Naive thymus-derived CD8-positive, alpha-beta T cell (primary cell): ENCODE measurements around the gene GRK4. TPM values are rescaled to one million over a fixed set of nuclear protein-coding genes. Genes with fewer than 3 reads are reported as not detected.

Source experiments
- ATAC-seq, 2 donors: fragments of 150-1000 bp; cut with Tn5 transposase in 1 of 2; sonication (Bioruptor Pico), chemical (Tn5 transposase) in 1 of 2; 1 replicate in 1 of 2; 2 replicates in 1 of 2; pipeline ENCODE4 v1.10.0; 2021; ENCODE audit warnings: mild to moderate bottlenecking in 2 of 2, moderate library complexity in 2 of 2
- POLR2A ChIA-PET: fragments of 350-600 bp; sonication (Branson Sonifier 250); formaldehyde crosslinking; loops from one replicate; lab custom pipeline; 2021; ENCODE audit warnings: antibody characterized with exemption; lab: Charles Lee
- DNase-seq, 10 donors: peaks; one replicate each; pipeline versions ENCODE4 v3.0.0 to v3.0.0-alpha.2; 2020 to 2022
- H3K27ac Mint-ChIP-seq, 10 donors: one replicate each; pipeline ENCODE4 v1.8.0; 2020 to 2022; ENCODE audit warnings: mild to moderate bottlenecking in 10 of 10, mixed read lengths in 10 of 10, moderate library complexity in 4 of 10, inconsistent platforms in 1 of 10
- H3K27me3 Mint-ChIP-seq, 5 donors: one replicate each; pipeline ENCODE4 v1.8.0; 2021 to 2022; ENCODE audit warnings: mixed read lengths in 5 of 5
- H3K36me3 Mint-ChIP-seq, 3 donors: one replicate each; pipeline ENCODE4 v1.8.0; 2020 to 2022; ENCODE audit warnings: mixed read lengths in 3 of 3, mild to moderate bottlenecking in 2 of 3, inconsistent platforms in 1 of 3
- H3K4me1 Mint-ChIP-seq, 4 donors: one replicate each; pipeline ENCODE4 v1.8.0; 2021 to 2022; ENCODE audit warnings: mixed read lengths in 4 of 4
- H3K4me3 Mint-ChIP-seq, 10 donors: one replicate each; pipeline ENCODE4 v1.8.0; 2020 to 2022; ENCODE audit warnings: mild to moderate bottlenecking in 10 of 10, mixed read lengths in 10 of 10, moderate library complexity in 6 of 10, inconsistent platforms in 1 of 10
- H3K9me3 Mint-ChIP-seq, 9 donors: one replicate each; pipeline ENCODE4 v1.8.0; 2020 to 2022; ENCODE audit warnings: mixed read lengths in 9 of 9, mild to moderate bottlenecking in 3 of 9, inconsistent platforms in 1 of 9, moderate library complexity in 1 of 9
- polyA plus RNA-seq, 3 donors: library from polyadenylated mRNA; unstranded; fragments of 300-500 nt; fragmentation: Illumina TruSeq; gene quantifications; one replicate each; pipeline ENCODE4 v1.2.3, GENCODE V29; 2021
- total RNA-seq, 8 experiments: library from RNA in 2 of 8; stranded (reverse) in 2 of 8; gene quantifications; one replicate each; pipeline ENCODE4 v1.2.3 and lab custom pipeline; 2021 to 2026

GRK4 gene
- total and polyA plus RNA-seq, 5 experiments from 2014 or later: 0.87 to 6.0 (median 1.5) TPM

DNA sequence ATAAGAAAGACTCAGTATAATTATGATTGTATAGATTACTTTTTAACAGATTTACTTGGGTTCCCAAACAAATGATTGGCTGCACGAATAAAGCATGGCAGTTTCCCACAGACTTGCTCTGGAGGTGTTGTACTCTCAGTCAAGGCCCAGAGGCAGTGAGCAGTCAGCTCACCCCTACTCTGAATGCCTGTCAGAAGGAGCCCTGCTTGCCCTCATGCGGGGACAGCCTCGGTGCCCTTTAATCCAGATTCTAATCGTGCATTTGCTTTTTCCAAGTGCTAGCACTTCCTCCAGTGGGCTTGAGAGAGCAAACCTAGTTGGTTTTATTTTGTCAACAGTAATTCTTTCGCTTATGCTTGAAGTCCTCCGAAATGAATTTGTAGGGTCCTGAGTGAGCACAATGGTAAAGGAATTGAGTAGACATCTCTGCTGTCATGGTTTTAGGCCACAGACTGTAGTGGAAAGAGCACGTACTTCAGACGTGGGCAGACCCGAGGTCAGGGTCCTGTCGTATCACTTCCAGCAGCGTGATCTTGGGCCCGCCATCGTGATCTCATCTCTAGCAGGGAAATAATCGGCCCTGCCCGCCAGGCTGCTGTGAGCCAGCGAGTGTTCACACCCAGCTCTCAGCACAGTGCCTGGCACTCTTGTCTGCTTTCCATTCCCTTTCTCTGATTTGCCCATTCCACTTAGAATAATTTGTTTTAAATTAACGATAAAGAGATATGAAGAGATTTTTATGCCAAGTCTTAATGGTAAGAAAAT lies 48.3 kb downstream of the GRK4 start:
- Mint-ChIP-seq H3K9me3 (no peaks in the 10 kb centered on the region), H3K36me3 (no peaks in the 10 kb centered on the region), H3K4me1 (no peaks in the 10 kb centered on the region), H3K4me3 (no peak overlapping the region), H3K27ac (no peak overlapping the region), H3K27me3 (peaks cover 0 to 2% (median 0%) of the 10 kb centered on the region in 5 donors)
- POLR2A ChIA-PET: no interaction called here
- DNase-seq: no peak
- ATAC-seq: no peak

DNA sequence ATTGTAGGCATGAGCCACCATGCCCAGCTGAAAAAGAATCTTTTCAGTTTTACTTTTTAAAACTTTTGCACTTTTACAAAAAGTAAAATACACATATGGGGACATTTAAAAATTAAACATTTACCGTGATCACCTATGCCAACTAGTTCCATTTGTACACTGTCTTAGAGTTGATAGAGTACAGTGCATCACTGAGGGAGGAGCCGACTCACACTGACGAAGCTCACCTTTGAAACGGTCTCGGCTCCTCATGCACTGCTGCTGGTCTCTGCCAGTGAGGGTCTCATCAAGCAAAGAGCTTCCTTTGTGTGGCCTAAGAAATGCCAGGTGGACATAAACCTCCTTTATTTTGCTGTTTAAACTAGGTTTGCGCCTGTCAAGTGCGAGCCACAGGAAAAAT lies 50.0 kb downstream of the GRK4 start:
- Mint-ChIP-seq H3K4me1 (no peaks in the 10 kb centered on the region), H3K36me3 (no peaks in the 10 kb centered on the region), H3K9me3 (no peaks in the 10 kb centered on the region), H3K27me3 (peaks cover 0 to 2% (median 0%) of the 10 kb centered on the region in 5 donors), H3K27ac (no peak overlapping the region), H3K4me3 (no peak overlapping the region)
- no peak for DNase-seq
- ATAC-seq: no peak
- POLR2A ChIA-PET: no interaction called here

GRCh38 chr4:3013839-3014350 lies 50.5 kb downstream of the GRK4 start:
- ATAC-seq: no peak
- peak overlapping the region in 1 of 10 donors; percentile 78 for H3K27ac Mint-ChIP-seq
- no peak for DNase-seq
- peaks cover 0 to 2% (median 0%) of the 10 kb centered on the region in 5 donors for H3K27me3 Mint-ChIP-seq
- H3K9me3 Mint-ChIP-seq: no peaks in the 10 kb centered on the region
- no peak overlapping the region for H3K4me3 Mint-ChIP-seq
- POLR2A ChIA-PET: no interaction called here
- no peaks in the 10 kb centered on the region for H3K4me1 Mint-ChIP-seq
- H3K36me3 Mint-ChIP-seq: no peaks in the 10 kb centered on the region

- ATAC-seq: no peak
- peaks cover 0 to 4% (median 0%) of the 10 kb centered on the region in 4 donors for H3K4me1 Mint-ChIP-seq
- no peaks in the 10 kb centered on the region for H3K9me3 Mint-ChIP-seq
- POLR2A ChIA-PET: no interaction called here
- H3K36me3 Mint-ChIP-seq: no peaks in the 10 kb centered on the region
- DNase-seq: peak in 1 of 10 donors; percentile 54
- no peak overlapping the region for H3K4me3 Mint-ChIP-seq
- H3K27me3 Mint-ChIP-seq: peaks cover 0 to 2% (median 0%) of the 10 kb centered on the region in 5 donors
- peak overlapping the region in 1 of 10 donors; percentile 20 for H3K27ac Mint-ChIP-seq
Observed at GRCh38 chr4:3016961-3017360, 53.6 kb downstream of the GRK4 start.

DNA sequence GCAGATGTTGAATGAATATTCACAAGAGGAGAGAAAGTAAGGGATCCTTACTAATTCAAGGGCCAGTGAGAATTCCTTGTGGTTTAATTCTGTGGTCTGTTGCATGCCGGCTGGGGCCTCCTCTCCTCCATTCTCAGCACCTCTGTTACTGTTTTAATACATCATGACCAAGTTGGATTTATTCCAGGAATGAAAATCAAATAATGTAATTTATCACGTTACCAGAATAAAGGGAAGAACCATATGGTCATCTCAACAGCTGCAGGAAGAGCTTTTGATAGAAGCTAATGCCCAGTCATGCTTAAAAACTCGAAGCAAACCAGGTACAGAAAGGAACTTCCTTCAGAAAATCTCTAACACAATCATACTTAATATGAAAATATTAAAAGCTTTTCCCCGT lies 54.1 kb downstream of the GRK4 start:
- H3K27ac Mint-ChIP-seq: no peak overlapping the region
- H3K27me3 Mint-ChIP-seq: peaks cover 0 to 2% (median 0%) of the 10 kb centered on the region in 5 donors
- DNase-seq (no peak), ATAC-seq (no peak)
- H3K36me3 Mint-ChIP-seq: no peaks in the 10 kb centered on the region
- POLR2A ChIA-PET: no interaction called here
- no peak overlapping the region for H3K4me3 Mint-ChIP-seq
- peaks cover 0 to under 1% (median 0%) of the 10 kb centered on the region in 9 donors for H3K9me3 Mint-ChIP-seq
- peaks cover 0 to 4% (median 0%) of the 10 kb centered on the region in 4 donors for H3K4me1 Mint-ChIP-seq

GRCh38 chr4:3019145-3019846 lies 55.9 kb downstream of the GRK4 start:
- H3K36me3 Mint-ChIP-seq: peaks cover 0 to 8% (median 0%) of the 10 kb centered on the region in 3 donors
- peaks cover 0 to 13% (median 4%) of the 10 kb centered on the region in 9 donors for H3K9me3 Mint-ChIP-seq
- POLR2A ChIA-PET: no interaction called here
- H3K27me3 Mint-ChIP-seq: peaks cover 0 to 6% (median 2%) of the 10 kb centered on the region in 5 donors
- no peak overlapping the region for H3K27ac Mint-ChIP-seq
- DNase-seq (peak in 1 of 10 donors; percentile 13), ATAC-seq (no peak)
- no peak overlapping the region for H3K4me3 Mint-ChIP-seq
- H3K4me1 Mint-ChIP-seq: peaks cover 0 to 4% (median 0%) of the 10 kb centered on the region in 4 donors

DNA sequence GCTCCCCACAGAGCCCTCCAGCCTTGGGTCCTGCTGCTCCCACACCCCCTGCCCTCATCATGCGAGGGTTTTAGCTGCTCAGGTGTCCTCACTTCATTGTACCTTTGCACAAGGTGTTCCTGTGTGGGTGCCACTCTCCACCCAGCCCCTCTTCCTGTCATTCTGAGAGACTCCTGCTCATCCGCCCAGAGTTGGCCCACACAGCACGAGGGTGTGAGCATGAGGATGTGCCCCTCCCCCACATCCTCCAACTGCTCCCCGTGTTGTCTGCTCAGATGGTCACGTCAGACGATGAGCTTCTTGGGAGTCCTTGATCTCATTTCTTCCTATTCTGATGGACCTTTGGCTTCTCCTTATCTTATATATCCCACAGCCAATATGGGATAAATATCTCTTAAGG lies 57.8 kb downstream of the GRK4 start:
- H3K4me1 Mint-ChIP-seq: peaks cover 0 to 4% (median 0%) of the 10 kb centered on the region in 4 donors
- ATAC-seq: no peak
- peak in 1 of 10 donors; percentile 45 for DNase-seq
- POLR2A ChIA-PET: no interaction called here
- H3K9me3 Mint-ChIP-seq: peaks cover 0 to 13% (median 4%) of the 10 kb centered on the region in 9 donors
- peaks cover 0 to 8% (median 0%) of the 10 kb centered on the region in 3 donors for H3K36me3 Mint-ChIP-seq
- H3K27ac Mint-ChIP-seq: no peak overlapping the region
- H3K4me3 Mint-ChIP-seq: no peak overlapping the region
- peaks cover 0 to 6% (median 0%) of the 10 kb centered on the region in 5 donors for H3K27me3 Mint-ChIP-seq

DNA sequence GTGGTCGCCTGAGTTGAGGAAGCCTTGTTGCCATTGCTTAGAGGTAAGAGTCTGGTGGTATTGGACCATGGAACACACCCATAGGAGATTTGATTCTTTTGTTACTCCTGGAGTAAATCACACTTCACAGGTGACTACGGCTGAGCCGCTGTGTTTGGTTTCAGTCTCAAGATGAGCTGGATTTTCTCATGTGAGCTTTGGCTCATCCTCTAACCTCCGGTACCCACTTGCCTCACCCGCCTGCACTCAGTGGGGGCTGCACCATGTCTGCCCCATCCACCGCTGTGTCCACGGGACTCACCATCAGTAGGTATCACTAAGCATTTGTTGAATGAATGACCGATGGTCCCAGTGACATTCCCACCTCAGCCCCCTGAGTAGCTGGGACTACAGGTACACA lies 58.3 kb downstream of the GRK4 start:
- POLR2A ChIA-PET: no interaction called here
- H3K27me3 Mint-ChIP-seq: peaks cover 0 to 6% (median 0%) of the 10 kb centered on the region in 5 donors
- peaks cover 0 to 8% (median 0%) of the 10 kb centered on the region in 3 donors for H3K36me3 Mint-ChIP-seq
- ATAC-seq (no peak), DNase-seq (peak in 1 of 10 donors; percentile 26)
- H3K9me3 Mint-ChIP-seq: peaks cover 0 to 13% (median 4%) of the 10 kb centered on the region in 9 donors
- H3K27ac Mint-ChIP-seq: no peak overlapping the region
- H3K4me3 Mint-ChIP-seq: no peak overlapping the region
- peaks cover 0 to 4% (median 0%) of the 10 kb centered on the region in 4 donors for H3K4me1 Mint-ChIP-seq

- DNase-seq: no peak
- Mint-ChIP-seq H3K9me3 (peaks cover 0 to 13% (median 4%) of the 10 kb centered on the region in 9 donors), H3K27me3 (peaks cover 0 to 6% (median 0%) of the 10 kb centered on the region in 5 donors), H3K4me1 (peaks cover 0 to 4% (median 0%) of the 10 kb centered on the region in 4 donors), H3K36me3 (peaks cover 0 to 8% (median 0%) of the 10 kb centered on the region in 3 donors), H3K4me3 (no peak overlapping the region), H3K27ac (no peak overlapping the region)
- POLR2A ChIA-PET: no interaction called here
- ATAC-seq: no peak
Observed at GRCh38 chr4:3022112-3022511, 58.7 kb downstream of the GRK4 start.

- Mint-ChIP-seq H3K36me3 (peaks cover 0 to 8% (median 0%) of the 10 kb centered on the region in 3 donors), H3K4me3 (no peak overlapping the region), H3K27ac (no peak overlapping the region), H3K9me3 (peaks cover 0 to 13% (median 4%) of the 10 kb centered on the region in 9 donors), H3K4me1 (peaks cover 0 to 4% (median 0%) of the 10 kb centered on the region in 4 donors), H3K27me3 (peaks cover 0 to 6% (median 0%) of the 10 kb centered on the region in 5 donors)
- POLR2A ChIA-PET: no interaction called here
- ATAC-seq: no peak
- no peak for DNase-seq
Observed at GRCh38 chr4:3022651-3023050, 59.3 kb downstream of the GRK4 start.

DNA sequence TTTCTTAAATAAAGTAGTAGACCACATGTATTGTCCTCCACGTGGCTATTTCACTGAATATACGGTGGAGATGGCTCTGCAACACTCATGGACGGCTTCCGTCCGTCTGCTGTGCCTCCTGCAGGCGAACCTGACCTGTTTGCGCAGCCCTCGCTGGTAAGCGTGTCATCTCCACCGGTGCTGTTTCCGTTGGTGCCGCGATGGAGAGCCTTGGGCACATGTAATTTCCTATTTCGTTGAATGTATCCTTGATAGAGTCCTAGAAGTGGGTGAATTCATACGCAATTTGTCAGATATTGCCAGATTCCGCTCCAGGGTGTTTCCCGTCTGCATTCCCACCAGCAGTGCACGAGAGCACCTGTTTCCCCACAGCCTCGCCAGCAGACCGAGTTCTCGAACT lies 62.5 kb downstream of the GRK4 start:
- Mint-ChIP-seq H3K27me3 (peaks cover 0 to 10% (median 0%) of the 10 kb centered on the region in 5 donors), H3K9me3 (peaks cover 0 to 13% (median 4%) of the 10 kb centered on the region in 9 donors), H3K4me3 (no peak overlapping the region), H3K27ac (no peak overlapping the region), H3K36me3 (peaks cover 0 to 8% (median 0%) of the 10 kb centered on the region in 3 donors), H3K4me1 (peaks cover 0 to 4% (median under 1%) of the 10 kb centered on the region in 4 donors)
- POLR2A ChIA-PET: no interaction called here
- DNase-seq (peak in 1 of 10 donors; percentile 37), ATAC-seq (no peak)

GRCh38 chr4:3026540-3026939 lies 63.2 kb downstream of the GRK4 start:
- DNase-seq: peak in 1 of 10 donors; percentile 41
- Mint-ChIP-seq H3K27me3 (peaks cover 0 to 10% (median 0%) of the 10 kb centered on the region in 5 donors), H3K9me3 (peaks cover 0 to 13% (median 4%) of the 10 kb centered on the region in 9 donors), H3K4me1 (peaks cover 0 to 1% (median 0%) of the 10 kb centered on the region in 4 donors), H3K36me3 (peaks cover 0 to 8% (median 0%) of the 10 kb centered on the region in 3 donors), H3K27ac (no peak overlapping the region), H3K4me3 (no peak overlapping the region)
- POLR2A ChIA-PET: no interaction called here
- ATAC-seq: no peak
